Fibroblast of skin of abdomen (primary cell): ENCODE data around the gene ERAL1.
"Not testable (repeated sequence)": the region's sequence is repeated elsewhere in the genome, so short reads cannot be mapped to it uniquely, and the experiment has no call there.

Experiments used
- DNase-seq: peaks from one replicate; pipeline ENCODE4 v3.0.0-alpha.2; 2013

The ERAL1 gene

GRCh38 chr17:28900986-28901726 is 46.3 kb downstream of the ERAL1 start:
- no peak for DNase-seq

GRCh38 chr17:28901866-28902818 is 47.3 kb downstream of the ERAL1 start:
- peak; percentile 14 for DNase-seq

GRCh38 chr17:28902819-28903545 is 48.2 kb downstream of the ERAL1 start, which contains the start of gene DHRS13:
Gene DHRS13, minus strand, starts transcription at chr17:28903079. Its CDS starts 135 bp downstream, at chr17:28902944.
- DNase-seq = peak; percentile 88

GRCh38 chr17:28903546-28903841 is 48.7 kb downstream of the ERAL1 start:
- DNase-seq = not testable (repeated sequence)

DNA sequence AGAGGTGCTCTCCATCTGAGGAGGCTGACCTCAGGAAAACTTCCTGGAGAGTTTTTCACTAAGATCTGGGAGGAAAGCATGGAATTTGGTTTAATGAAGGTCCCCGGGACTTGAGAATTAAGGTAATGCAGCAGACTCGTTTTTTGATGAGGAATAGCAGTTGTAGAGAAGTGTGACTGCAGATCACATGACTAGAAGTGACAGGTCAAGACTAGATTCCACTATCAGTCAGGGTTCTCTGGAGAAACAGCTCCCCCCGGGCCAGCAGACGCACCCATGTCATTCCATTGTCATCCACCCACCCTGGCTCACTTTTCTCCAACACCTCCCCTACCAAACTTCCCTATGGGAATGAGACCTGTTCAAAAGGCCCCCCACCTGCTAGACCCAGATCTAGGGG is 50.0 kb downstream of the ERAL1 start:
- no peak for DNase-seq

DNA sequence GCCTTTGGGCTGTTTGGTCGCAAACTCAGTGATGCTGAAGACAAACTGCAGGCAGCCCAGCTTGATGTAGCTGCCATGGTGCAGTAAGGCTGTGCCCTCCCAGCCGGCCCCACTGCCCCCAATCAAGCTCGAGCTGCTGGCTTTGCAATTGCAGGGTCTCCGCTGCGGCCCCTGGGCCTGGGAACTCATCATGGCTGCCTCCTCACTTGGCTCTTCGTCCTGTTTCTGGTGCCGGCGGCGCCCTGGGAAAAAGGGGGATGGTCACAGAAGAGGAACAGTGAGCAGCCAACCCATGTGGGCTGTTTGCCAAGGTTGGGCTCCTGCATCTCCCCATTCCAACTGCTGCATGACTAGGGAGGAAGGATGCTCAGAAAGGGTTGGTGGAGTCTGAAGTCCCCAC is 51.5 kb downstream of the ERAL1 start:
- DNase-seq = no peak

DNA sequence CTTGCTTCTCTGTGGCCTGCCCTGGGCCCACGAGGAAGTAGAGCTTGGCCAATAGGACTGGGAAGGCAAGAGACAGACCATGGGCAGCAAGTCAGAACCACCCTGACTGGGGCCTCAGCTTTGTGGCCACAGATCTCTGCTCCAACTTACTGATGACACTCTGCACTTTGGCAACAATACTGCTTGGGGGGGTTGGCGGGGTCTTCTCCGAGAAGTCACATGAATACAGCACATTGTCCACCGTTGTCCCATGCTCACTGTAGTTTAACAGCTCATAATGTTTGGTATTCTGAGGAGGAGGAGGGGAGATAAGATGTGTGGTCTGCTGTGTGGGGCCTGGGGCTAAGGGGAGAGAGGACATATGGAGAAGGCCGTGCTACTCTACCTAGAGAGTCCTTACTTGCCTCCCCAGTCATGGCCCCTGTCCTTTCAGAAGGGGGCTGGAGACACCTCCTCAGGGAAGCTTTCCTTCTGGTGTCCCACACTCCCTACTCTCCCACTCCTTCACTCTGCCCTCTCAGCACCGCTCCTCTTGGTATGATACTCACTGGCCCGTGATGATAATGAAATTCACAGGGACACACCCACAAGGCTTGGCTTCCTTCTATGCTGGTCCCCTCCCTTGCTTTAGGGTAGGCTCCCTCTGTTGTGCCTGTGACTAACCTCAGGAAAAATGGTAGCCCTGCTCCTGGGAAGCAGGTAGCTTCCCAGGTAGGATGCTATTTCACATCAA is 52.1 kb downstream of the ERAL1 start:
- DNase-seq = no peak

DNA sequence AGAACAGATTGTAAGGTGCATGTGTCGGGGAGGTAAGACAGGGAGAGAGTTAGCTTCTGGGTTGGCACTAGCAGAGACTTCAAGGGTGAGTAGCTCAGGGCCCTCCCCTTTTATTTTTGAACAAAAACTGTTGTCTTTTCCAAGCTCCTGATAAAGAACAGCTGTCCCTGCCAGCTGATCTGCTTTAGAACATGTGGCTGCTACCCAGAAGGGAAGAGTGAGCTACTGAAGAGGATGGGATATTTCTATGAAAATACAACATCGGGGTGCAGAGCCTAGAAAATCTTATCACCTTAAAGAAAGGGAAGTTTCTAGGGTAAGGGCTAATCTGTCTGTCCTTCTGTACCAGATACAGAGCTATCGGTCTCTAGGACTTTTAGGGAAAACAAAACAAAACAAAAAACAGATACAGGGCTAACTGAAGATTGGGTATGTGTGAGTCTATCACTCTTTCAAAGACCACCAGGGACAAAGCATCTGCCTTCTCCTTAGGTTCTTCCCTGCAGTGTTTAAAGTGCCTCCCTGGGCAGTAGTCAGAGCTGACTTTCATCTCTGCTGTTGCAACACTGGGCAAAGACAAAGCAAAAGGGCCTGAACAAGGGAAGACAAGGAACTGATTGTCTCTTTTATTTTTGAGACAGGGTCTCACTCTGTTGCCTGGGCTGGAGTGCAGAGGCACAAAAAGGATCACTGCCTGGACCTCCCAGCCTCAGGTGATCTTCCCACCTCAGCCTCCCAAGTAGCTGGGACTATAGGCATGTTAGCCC is 53.1 kb downstream of the ERAL1 start:
- no peak for DNase-seq

DNA sequence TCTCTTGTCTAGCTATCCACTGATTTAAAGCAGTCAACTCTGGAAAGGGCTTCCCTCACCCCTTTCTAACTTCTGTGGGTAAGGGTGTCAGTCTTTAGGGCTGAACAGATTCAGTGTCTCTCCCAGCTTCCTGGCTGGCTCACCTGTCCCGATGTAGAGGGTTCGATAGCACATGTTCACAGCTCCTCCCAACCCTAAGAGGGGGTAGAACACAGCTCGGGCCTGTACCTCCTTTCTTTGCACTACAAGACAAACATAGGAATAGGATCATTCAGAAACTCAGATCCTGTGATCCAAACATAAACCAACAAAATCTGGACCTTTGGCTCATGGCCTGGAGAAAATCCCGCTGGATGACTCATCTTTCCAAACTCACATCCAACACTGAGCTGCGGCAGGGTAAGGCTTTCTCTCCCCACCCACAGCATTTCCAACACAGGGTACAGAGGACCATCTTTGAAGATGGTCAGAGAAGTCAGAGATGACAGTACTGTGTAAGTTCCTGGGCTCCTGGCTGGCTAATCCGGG is 53.9 kb downstream of the ERAL1 start:
- peak; percentile 61 for DNase-seq

DNA sequence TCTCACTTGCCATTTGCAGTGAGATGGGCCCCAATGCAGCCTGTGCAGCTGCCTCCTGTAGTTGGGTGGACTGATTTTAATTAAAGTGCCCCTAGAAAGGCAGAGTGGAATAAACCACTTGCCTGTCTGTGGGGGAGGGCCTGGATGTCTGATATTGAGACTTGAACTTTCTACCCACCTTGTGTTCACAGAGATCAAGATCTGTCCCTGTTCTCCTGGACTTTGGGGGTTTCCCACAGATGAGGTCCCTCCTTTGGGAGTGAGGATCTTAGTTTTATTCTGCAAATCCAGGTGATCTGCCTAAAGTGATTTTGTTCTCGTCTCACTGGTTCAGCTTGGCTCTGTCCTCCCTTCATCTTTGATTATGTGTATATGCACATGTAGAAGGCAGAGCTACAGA is 55.7 kb downstream of the ERAL1 start:
- DNase-seq = no peak
